H1 (cell line): Measurements from ENCODE around the gene LMAN1L. TPM values are rescaled to one million over a fixed set of nuclear protein-coding genes. Genes with fewer than 3 reads are reported as not detected.
A peak's percentile ranks its signal among the peaks of the same experiment; 100 is the strongest.

Experiments
- CTCF ChIA-PET: fragments of 300-600 bp; sonication (Branson Sonifier 250); formaldehyde crosslinking; loops from one replicate; lab custom pipeline; 2021; ENCODE audit not compliant: partially characterized antibody; lab: Charles Lee
- POLR2A ChIA-PET: fragments of 300-600 bp; sonication (Branson Sonifier 250); formaldehyde crosslinking; loops from one replicate; lab custom pipeline; 2021; ENCODE audit warnings: inconsistent platforms; ENCODE audit not compliant: partially characterized antibody; lab: Charles Lee
- DNase-seq, 2 experiments: peaks; one replicate each; pipeline versions ENCODE4 v3.0.0 to v3.0.0-alpha.2; 2010 to 2022; ENCODE audit warnings: low spot score in 2 of 2, low read depth in 1 of 2, mixed read lengths in 1 of 2
- FAIRE-seq: peaks from 2 replicates; lab custom pipeline; 2011; peaks lifted over from hg19 to GRCh38; lab: Jason Lieb, UNC
- H2AFZ ChIP-seq: 2 replicates; pipeline ENCODE4 v1.8.1; 2012; ENCODE audit warnings: low read length, inconsistent platforms
- H2AK5ac ChIP-seq: 2 replicates; pipeline ENCODE4 v1.6.1; 2013; ENCODE audit warnings: low read depth, low read length
- H2BK120ac ChIP-seq: replicated peaks from 2 replicates; pipeline ENCODE3; 2013; ENCODE audit warnings: low read depth, low read length, inconsistent platforms
- H2BK12ac ChIP-seq: 2 replicates; pipeline ENCODE4 v1.6.1; 2013; ENCODE audit warnings: low read depth, low read length
- H2BK15ac ChIP-seq: 2 replicates; pipeline ENCODE4 v1.6.1; 2013; ENCODE audit warnings: low read length
- H2BK20ac ChIP-seq: 2 replicates; pipeline ENCODE4 v1.6.1; 2013; ENCODE audit warnings: low read length
- H2BK5ac ChIP-seq: 2 replicates; pipeline ENCODE4 v1.6.1; 2013; ENCODE audit warnings: low read depth, low read length
- H3K14ac ChIP-seq: 2 replicates; pipeline ENCODE4 v1.6.1; 2013; ENCODE audit warnings: inconsistent platforms; ENCODE audit not compliant: insufficient read length
- H3K18ac ChIP-seq: 2 replicates; pipeline ENCODE4 v1.6.1; 2013; ENCODE audit warnings: low read length; ENCODE audit errors: extremely low read depth
- H3K23ac ChIP-seq: 2 replicates; pipeline ENCODE4 v1.6.1; 2013; ENCODE audit warnings: inconsistent platforms; ENCODE audit not compliant: insufficient read length
- H3K23me2 ChIP-seq: 2 replicates; pipeline ENCODE4 v1.6.1; 2013; ENCODE audit warnings: low read depth, low read length
- H3K27ac ChIP-seq: 2 replicates; pipeline ENCODE4 v1.6.1; 2011; ENCODE audit warnings: low read depth, low read length, inconsistent platforms
- H3K27me3 ChIP-seq, 4 experiments: replicated peaks in 1 of 4; 1 replicate in 1 of 4; 2 replicates in 3 of 4; pipeline versions ENCODE4 v1.6.1 to v1.8.1; 2011 to 2013; ENCODE audit warnings: low read length in 3 of 4, mild to moderate bottlenecking in 3 of 4, inconsistent platforms in 2 of 4, mixed read lengths in 2 of 4, moderate library complexity in 1 of 4; ENCODE audit not compliant: control insufficient read depth in 3 of 4, insufficient read depth in 3 of 4; ENCODE audit errors: extremely low read depth in 1 of 4
- H3K36me3 ChIP-seq, 4 experiments: 2 replicates each; pipeline versions ENCODE4 v1.6.1 to v1.8.1; 2011 to 2013; ENCODE audit warnings: mild to moderate bottlenecking in 4 of 4, low read length in 3 of 4, moderate library complexity in 2 of 4, control low read depth in 1 of 4, inconsistent platforms in 1 of 4; ENCODE audit not compliant: insufficient read depth in 4 of 4, control insufficient read depth in 2 of 4
- H3K4ac ChIP-seq: replicated peaks from 2 replicates; pipeline ENCODE3; 2013; ENCODE audit warnings: low read length, low read depth, mixed read lengths, inconsistent platforms; ENCODE audit not compliant: insufficient read length
- H3K4me1 ChIP-seq, 4 experiments: replicated peaks in 1 of 4; 1 replicate in 1 of 4; 2 replicates in 3 of 4; pipeline versions ENCODE4 v1.6.1 to v1.8.1; 2011 to 2013; ENCODE audit warnings: low read length in 3 of 4, inconsistent platforms in 2 of 4, mixed read lengths in 1 of 4; ENCODE audit not compliant: insufficient read depth in 4 of 4, control insufficient read depth in 3 of 4
- H3K4me2 ChIP-seq, 2 experiments: 2 replicates each; pipeline versions ENCODE4 v1.6.1 to v1.8.1; 2011 to 2013; ENCODE audit warnings: low read depth in 2 of 2, low read length in 2 of 2, control low read depth in 1 of 2, inconsistent platforms in 1 of 2, mild to moderate bottlenecking in 1 of 2; ENCODE audit not compliant: insufficient read depth in 1 of 2
- H3K4me3 ChIP-seq, 4 experiments: fragments of 200-600, 300-600 bp in 1 of 4; sonication (generic), shearing (Covaris generic), sonication (Bioruptor Twin) in 1 of 4; 2 replicates each; pipeline versions ENCODE4 v1.5.1 to v1.8.1; 2011 to 2016; ENCODE audit warnings: low read length in 4 of 4, low read depth in 3 of 4, control low read depth in 2 of 4, inconsistent platforms in 2 of 4, mild to moderate bottlenecking in 2 of 4, mixed read lengths in 1 of 4, moderate library complexity in 1 of 4; ENCODE audit not compliant: insufficient read depth in 2 of 4; ENCODE audit errors: extremely low read depth in 1 of 4
- H3K56ac ChIP-seq: replicated peaks from 2 replicates; pipeline ENCODE3; 2013; ENCODE audit warnings: low read depth, mild to moderate bottlenecking, mixed read lengths, low read length, inconsistent platforms; ENCODE audit not compliant: insufficient read length
- H3K79me1 ChIP-seq: 2 replicates; pipeline ENCODE4 v1.6.1; 2013; ENCODE audit warnings: low read depth, low read length, control low read depth
- H3K79me2 ChIP-seq, 2 experiments: 2 replicates each; pipeline versions ENCODE4 v1.6.1 to v1.8.1; 2012 to 2013; ENCODE audit warnings: low read length in 2 of 2, mild to moderate bottlenecking in 2 of 2, inconsistent platforms in 1 of 2; ENCODE audit not compliant: insufficient read depth in 2 of 2, control insufficient read depth in 1 of 2
- H3K9ac ChIP-seq, 4 experiments: replicated peaks in 1 of 4; 1 replicate in 1 of 4; 2 replicates in 3 of 4; pipeline versions ENCODE4 v1.6.1 to v1.8.1; 2011 to 2013; ENCODE audit warnings: low read depth in 3 of 4, low read length in 3 of 4, control low read depth in 2 of 4, mild to moderate bottlenecking in 2 of 4, moderate library complexity in 2 of 4, inconsistent platforms in 1 of 4; ENCODE audit errors: extremely low read depth in 1 of 4
- H3K9me3 ChIP-seq, 2 experiments: 2 replicates each; pipeline versions ENCODE4 v1.6.1 to v1.8.1; 2012 to 2013; ENCODE audit warnings: mild to moderate bottlenecking in 2 of 2, moderate library complexity in 2 of 2, control low read depth in 1 of 2, inconsistent platforms in 1 of 2, low read depth in 1 of 2, low read length in 1 of 2, mixed read lengths in 1 of 2; ENCODE audit not compliant: insufficient read depth in 2 of 2
- H4K20me1 ChIP-seq, 2 experiments: replicated peaks in 1 of 2; 2 replicates each; pipeline versions ENCODE3 to v1.8.1; 2011 to 2013; ENCODE audit warnings: inconsistent platforms in 2 of 2, low read length in 2 of 2, mild to moderate bottlenecking in 1 of 2; ENCODE audit not compliant: insufficient read depth in 2 of 2, control insufficient read depth in 1 of 2
- H4K5ac ChIP-seq: 2 replicates; pipeline ENCODE4 v1.6.1; 2013; ENCODE audit warnings: low read length, low read depth, mixed read lengths, inconsistent platforms; ENCODE audit not compliant: insufficient read length
- H4K8ac ChIP-seq: 2 replicates; pipeline ENCODE4 v1.8.0; 2013; ENCODE audit warnings: mild to moderate bottlenecking, moderate library complexity, low read length, inconsistent platforms; ENCODE audit not compliant: insufficient read depth; ENCODE audit errors: extremely low read depth
- H4K91ac ChIP-seq: replicated peaks from 2 replicates; pipeline ENCODE3; 2013; ENCODE audit warnings: low read length, mixed read lengths, inconsistent platforms; ENCODE audit not compliant: insufficient read length
- BACH1 ChIP-seq: IDR thresholded peaks from 2 replicates; pipeline ENCODE4 v1.6.1; 2012; ENCODE audit warnings: low read length, improper control_type of control experiment
- EZH2 ChIP-seq: fragments of 200-600 bp; sonication (generic); IDR thresholded peaks from 2 replicates; pipeline ENCODE4 v1.7.1; 2012; ENCODE audit warnings: low read depth, mild to moderate bottlenecking, moderate library complexity, low read length, inconsistent platforms; ENCODE audit not compliant: severe bottlenecking
- WGBS, 2 experiments: shearing (Covaris generic) in 1 of 2; methylation state at CpG; one replicate each; pipeline versions ENCODE4 v1.1.6 to v1.1.7; 2013 to 2015; ENCODE audit warnings: low lambda C conversion rate in 2 of 2, mixed read lengths in 2 of 2, inconsistent platforms in 1 of 2, low coverage in 1 of 2, missing lambda C conversion rate in 1 of 2; ENCODE audit not compliant: insufficient replicate concordance in 2 of 2, insufficient coverage in 1 of 2, insufficient read length in 1 of 2; ENCODE audit errors: extremely low coverage in 1 of 2, missing lambda C conversion rate in 1 of 2; 5-methylcytosine and 5-hydroxymethylcytosine counted together
- polyA plus RNA-seq, 7 experiments: library from polyadenylated mRNA; depleted of rRNA in 3 of 7; stranded (reverse) in 5 of 7; unstranded in 2 of 7; fragments of >200 nt in 5 of 7; fragments of 200-250 nt in 2 of 7; gene quantifications; 1 replicate in 5 of 7; 2 replicates in 1 of 7; 4 replicates in 1 of 7; pipeline versions ENCODE4 v1.2.1 to v1.2.3, GENCODE V29; 2011 to 2013; ENCODE audit warnings: missing spikeins in 2 of 7, mixed read lengths in 2 of 7
- total RNA-seq: library from RNA; stranded (reverse); fragmentation: NEBNext Ultra II Directional; extraction: Animal tissue kit (Norgen Biotek cat#: 25700); gene quantifications from 2 replicates; pipeline ENCODE4 v1.2.1, GENCODE V29; 2021

LMAN1L gene
- total and polyA plus RNA-seq, 2 of the 8 experiments (the other 6 are each of a cell fraction or from before 2014, with no cell fraction given) = not detected

GRCh38 chr15:74784426-74785193, 28.0 kb upstream of the LMAN1L start:
- Histone ChIP-seq H3K56ac (no peak overlapping the region), H3K4ac (no peak overlapping the region), H3K79me1 (peaks cover 22% of the 10 kb centered on the region), H3K36me3 (no peaks in the 10 kb centered on the region), H3K18ac (no peak overlapping the region), H4K8ac (no peak overlapping the region), H3K23me2 (peaks cover 9% of the 10 kb centered on the region), H4K20me1 (peaks cover 14 to 34% of the 10 kb centered on the region in 2 experiments), H2BK120ac (no peak overlapping the region), H3K23ac (no peak overlapping the region), H3K4me1 (peaks cover 4 to 36% (median 28%) of the 10 kb centered on the region in 4 experiments), H3K27ac (no peak overlapping the region), H3K9me3 (no peaks in the 10 kb centered on the region), H4K5ac (no peak overlapping the region), H3K14ac (no peak overlapping the region), H3K79me2 (peaks cover 0 to 6% of the 10 kb centered on the region in 2 experiments; a peak in 1 of 4 replicates), H2AK5ac (no peak overlapping the region), H2AFZ (no peak overlapping the region), H3K4me2 (no peak overlapping the region), H3K4me3 (no peak overlapping the region), H2BK15ac (no peak overlapping the region), H2BK20ac (no peak overlapping the region), H2BK12ac (no peak overlapping the region), H3K9ac (no peak overlapping the region), H3K27me3 (peaks cover 0 to 15% (median 11%) of the 10 kb centered on the region in 4 experiments; a peak in 6 of 7 replicates), H4K91ac (no peak overlapping the region), H2BK5ac (no peak overlapping the region)
- 90% methylated on average over 8 of the region's 8 CpGs; no CpG with 5 or more reads in 1 of the 2 experiments for WGBS, 2 experiments
- CTCF ChIA-PET = interaction anchor here (1.0 to 53.7 kb wide), 14 partner anchors 8 to 166 kb away, joined by 3 to 1439 read pairs (median 10); partner anchors contain the start of genes CLK3 and CPLX3
- TF ChIP-seq BACH1 (no peak), EZH2 (peak; percentile 0)
- FAIRE-seq (no peak), DNase-seq (no peak)
- POLR2A ChIA-PET = interaction anchor here (0.6 to 5.6 kb wide), 7 partner anchors 9 to 211 kb away, joined by 3 to 26 read pairs (median 3); no protein-coding TSS in a partner anchor
